ENCODE results near the gene CBR3.
A peak's percentile ranks its signal among the peaks of the same experiment; 100 is the strongest.

Gene CBR3

GRCh38 chr21:36171336-36171735, 36.5 kb downstream of the CBR3 start:
- in situ Hi-C loops (cut with HindIII; ENCODE audit: low pct_ligation_motif_present, low pct_unique_long_range_greater_than_20kb, low sequenced_read_pairs), result no loop called here
- no peak for DNase-seq

DNA sequence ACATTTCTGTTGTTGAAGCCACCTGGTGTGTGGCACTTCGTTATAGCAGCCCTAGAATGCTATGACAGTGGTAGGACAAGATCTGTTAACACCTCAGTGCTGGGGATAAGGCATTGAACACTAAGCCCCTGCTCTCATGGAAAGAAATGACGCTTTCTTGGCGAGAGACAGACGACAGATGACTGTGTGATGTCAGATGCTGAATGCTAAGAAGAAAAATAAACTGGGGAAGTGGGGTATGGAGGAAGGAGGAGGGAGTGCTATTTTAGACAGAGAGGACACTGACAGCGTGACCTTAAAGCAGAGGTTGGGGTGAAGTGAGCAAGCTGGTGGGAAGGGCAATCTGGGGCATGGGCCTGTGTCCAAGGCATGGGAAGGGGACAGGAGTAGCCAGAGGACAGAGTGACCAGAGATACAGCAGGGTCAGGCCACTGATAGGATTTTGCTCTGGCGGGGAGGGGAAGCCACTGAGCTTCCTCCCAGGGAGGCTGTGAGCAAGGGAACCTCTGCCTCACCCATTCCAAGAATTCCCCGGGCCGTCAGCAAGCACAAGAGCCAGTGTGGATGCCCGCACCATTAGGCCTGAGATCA, 37.0 kb downstream of the CBR3 start:
- DNase-seq, result no peak
- in situ Hi-C loops (cut with HindIII; ENCODE audit: low pct_ligation_motif_present, low pct_unique_long_range_greater_than_20kb, low sequenced_read_pairs), result no loop called here

DNA sequence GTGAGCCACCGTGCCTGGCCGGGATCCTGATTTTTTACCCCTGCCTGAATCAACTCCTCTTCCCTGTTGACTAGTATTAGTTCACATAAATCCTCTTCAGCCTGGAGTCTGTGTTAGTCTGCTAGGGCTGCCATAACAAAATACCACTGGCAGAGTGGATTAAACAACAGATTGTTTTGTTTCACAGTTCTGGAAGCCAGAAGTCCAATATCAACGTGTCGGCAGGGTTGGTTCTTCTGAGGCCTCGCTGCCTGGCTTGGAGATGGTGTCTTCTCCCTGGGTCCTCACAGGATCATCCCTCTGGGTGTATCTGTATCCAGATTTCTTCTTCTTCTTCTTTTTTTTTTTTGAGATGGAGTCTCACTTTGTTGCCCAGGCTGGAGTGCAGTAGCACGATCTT, 39.9 kb downstream of the CBR3 start:
- in situ Hi-C loops (cut with HindIII; ENCODE audit: low pct_ligation_motif_present, low pct_unique_long_range_greater_than_20kb, low sequenced_read_pairs), result no loop called here
- no peak for DNase-seq

DNA sequence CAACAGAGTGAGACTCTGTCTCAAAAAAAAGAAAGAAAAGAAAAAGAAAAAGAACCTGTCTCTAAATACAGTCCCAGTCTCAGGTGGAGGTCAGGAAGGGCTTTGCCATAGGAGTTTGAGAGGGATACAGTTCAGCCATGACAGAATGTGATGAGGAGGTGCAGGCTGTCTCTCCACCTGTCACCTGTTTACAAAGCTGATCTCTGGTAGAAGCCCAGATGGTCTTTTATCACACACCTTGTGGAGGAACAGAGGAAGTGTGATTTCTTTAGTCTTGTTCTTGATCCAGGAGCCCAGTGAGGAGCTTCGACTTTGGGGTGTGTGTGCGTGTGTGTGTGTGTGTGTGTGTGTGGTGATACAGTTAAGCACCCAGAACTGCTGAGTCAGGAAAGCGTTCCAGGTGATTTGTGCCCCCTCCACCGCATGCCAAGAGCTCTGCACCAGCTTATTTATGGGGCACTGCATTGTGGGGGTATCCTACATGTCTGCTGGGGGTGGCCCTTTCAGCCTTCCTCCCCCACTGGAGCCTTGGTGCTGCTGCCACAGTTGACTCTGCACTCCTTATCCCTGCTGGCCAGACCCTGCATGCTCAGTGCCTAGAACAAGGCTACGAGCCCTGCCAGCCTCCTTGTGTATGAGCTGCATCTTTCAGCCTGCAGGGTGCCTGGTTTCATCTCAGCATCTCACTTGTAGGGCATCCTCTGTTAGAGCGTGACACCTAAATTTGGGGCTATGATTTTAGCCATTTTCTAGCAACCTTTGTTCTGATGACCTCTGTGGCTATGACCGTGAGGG, 41.1 kb downstream of the CBR3 start:
- in situ Hi-C loops (cut with HindIII; ENCODE audit: low pct_ligation_motif_present, low pct_unique_long_range_greater_than_20kb, low sequenced_read_pairs), result no loop called here
- DNase-seq, result no peak

GRCh38 chr21:36178349-36178748, 43.5 kb downstream of the CBR3 start:
- in situ Hi-C loops (cut with HindIII; ENCODE audit: low pct_ligation_motif_present, low pct_unique_long_range_greater_than_20kb, low sequenced_read_pairs), result no loop called here

DNA sequence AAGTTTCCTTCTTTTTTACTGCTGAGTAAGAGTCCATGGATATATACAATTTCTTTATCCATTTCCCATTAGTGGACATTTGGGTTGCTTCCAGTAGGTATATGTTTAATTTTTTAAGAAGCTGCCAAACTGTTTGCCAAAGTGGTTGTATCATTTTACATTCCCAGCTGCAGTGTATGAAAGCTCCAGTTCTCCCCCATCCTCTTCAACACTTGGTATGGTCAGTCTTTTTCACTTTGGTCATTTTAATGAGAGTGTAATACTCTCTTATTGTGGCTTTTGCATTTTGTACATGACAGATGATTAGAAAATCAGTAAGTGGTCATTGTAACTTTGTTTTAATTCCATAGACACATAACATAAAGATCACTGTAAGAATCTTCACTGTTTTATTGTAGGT, 44.3 kb downstream of the CBR3 start:
- no peak for DNase-seq
- in situ Hi-C loops (cut with HindIII; ENCODE audit: low pct_ligation_motif_present, low pct_unique_long_range_greater_than_20kb, low sequenced_read_pairs), result no loop called here

More at GRCh38 chr21:36178349-36178748, 43.5 kb downstream of the CBR3 start:
- no peak for DNase-seq

DNA sequence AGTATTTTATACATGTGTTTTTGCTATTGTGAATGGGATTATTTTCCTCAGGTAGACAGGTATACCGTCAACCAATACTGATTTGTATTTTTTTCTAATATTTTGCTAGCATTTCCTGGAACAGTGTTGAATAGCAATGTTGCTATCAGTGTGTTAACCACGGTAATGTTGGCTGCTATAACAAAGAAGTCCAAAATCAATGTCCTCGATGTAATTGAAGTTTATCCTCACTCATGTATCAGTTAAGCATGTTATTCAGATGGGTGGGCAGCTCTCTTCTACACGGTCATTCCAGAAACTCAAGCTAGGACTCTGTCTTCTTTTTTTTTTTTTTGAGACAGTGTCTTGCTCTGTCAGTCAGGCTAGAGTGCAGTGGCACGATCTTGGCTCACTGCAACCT, 46.1 kb downstream of the CBR3 start:
- no peak for DNase-seq
- in situ Hi-C loops (cut with HindIII; ENCODE audit: low pct_ligation_motif_present, low pct_unique_long_range_greater_than_20kb, low sequenced_read_pairs), result no loop called here

DNA sequence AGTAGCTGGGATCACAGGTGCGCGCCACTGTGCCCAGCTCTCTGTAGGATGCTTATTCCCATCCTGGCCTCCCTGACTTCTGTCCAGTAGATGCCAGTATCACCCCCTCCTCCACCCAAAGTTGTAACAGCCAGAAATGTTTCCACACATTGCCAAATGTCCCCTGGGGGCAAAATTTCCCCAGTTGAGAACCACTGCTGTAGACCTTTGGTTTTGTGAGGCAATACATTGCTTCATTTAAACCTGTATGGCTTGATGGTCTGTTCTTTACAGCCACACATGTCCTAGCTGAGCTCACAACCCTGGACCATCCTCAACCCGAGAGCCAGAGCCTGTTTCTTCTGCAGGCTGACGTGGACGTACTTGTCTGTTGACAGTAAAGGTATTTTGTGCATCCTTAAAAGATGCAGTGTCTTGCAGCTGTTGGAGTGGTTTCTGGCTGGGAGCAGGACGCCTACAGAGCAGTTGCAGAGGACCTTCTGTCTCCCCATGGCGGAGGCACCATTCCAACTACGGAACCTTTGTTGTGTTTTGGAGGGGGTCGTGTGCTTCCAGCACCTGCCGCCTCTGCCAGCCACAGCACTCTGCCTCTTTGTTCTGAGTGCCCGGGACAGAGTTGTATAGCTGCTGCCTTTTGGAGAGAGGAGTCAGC, 48.4 kb downstream of the CBR3 start:
- in situ Hi-C loops (cut with HindIII; ENCODE audit: low pct_ligation_motif_present, low pct_unique_long_range_greater_than_20kb, low sequenced_read_pairs), result no loop called here
- no peak for DNase-seq

DNA sequence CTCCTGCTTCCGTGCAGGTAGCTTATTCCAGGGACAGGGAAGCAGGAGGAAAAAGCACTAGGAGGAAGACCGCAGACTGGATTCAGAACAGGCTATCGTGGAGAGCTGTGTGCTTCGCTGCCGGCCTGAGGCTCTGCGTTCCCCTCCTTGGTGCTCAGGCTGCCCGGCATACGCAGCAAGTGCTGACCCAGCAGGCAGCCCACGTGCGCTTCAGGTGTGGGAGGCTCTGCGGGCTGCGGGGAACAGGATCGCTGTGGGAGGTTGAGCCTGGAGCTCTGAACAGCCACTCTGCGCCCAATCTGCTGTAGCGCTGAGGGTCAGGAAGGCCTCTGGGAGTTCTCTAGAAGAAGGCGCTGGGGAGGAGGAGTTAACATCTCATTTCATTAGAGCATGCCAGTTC, 49.7 kb downstream of the CBR3 start:
- DNase-seq, result no peak
- in situ Hi-C loops (cut with HindIII; ENCODE audit: low pct_ligation_motif_present, low pct_unique_long_range_greater_than_20kb, low sequenced_read_pairs), result no loop called here

DNA sequence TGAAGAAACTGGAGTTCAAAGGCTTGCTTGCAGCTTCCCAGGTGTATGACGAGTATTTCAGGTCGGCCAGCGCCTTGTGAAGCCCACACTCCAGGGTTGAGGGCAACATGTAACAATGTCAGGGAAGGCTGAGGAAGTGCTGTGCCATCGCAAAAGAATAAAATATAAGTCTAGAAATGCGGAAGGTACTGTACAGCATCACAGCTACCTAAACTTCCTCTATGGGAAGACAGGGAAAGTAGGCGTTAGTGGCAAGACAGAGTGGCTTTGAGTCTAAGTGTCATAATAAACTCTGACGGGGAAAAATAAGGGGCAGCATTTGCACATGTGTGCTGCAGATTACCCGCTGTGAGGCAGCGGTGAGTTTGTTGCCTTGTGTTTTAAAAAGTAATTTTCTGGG, 50.6 kb downstream of the CBR3 start:
- no peak for DNase-seq
- in situ Hi-C loops (cut with HindIII; ENCODE audit: low pct_ligation_motif_present, low pct_unique_long_range_greater_than_20kb, low sequenced_read_pairs), result no loop called here

DNA sequence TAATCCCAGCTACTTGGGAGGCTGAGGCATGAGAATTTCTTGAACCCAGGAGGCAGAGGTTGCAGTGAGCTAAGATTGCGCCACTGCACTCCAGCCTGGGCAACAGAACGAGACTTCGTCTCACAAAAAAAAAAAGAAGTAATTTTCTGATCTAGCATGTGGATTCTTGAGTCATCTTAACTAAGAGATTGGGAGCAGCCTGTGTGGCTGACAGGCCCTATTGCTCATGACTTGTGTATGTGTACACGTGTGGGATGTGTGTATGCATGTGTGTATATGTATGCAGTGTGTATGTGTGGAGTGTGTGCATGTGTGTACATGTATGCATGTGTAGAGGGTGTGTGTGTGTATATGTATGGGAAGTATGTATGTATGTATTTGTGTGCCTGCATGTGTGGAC, 51.2 kb downstream of the CBR3 start:
- in situ Hi-C loops (cut with HindIII; ENCODE audit: low pct_ligation_motif_present, low pct_unique_long_range_greater_than_20kb, low sequenced_read_pairs), result no loop called here
- no peak for DNase-seq

DNA sequence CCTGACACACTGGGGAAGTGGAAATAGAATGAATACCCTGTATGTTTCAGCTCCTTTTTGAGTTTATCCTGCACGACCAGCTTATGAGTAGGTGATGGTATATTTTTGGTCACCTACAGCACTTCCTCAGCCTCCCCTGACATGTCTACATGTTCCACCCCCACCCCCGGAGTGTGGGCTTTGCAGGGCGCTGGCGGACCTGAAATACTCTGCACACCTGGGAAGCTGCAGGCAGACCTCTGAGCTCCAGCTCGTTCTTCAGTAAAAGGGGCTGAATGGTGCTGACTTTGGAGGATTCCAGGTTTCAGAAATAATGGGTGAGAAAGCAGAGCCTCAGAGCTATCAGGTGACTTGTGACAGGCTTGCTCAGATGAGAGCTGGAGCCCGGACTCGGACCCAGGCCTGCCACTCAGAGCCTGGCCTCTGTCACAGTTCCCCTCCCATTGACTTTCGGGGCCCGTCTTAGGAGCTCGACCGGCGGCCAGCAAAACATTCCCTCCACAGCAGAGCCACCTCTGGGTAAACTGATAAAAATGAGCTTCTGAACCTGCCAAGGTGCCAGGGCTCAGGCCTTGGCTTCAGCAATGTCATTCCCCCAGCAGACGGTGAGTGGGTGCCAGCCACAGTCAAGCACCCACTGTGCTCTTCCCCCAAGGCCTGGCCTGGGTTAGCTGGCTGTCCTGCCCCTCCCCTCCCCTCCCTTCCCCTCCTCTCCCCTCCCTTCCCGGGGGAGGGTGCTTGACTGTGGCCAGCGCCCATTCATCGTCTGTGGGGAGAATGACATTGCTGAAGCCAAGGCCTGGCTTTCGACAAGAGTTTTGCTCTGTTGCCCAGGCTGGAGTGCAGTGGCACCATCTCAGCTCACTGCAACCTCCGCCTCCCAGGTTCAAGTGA, 51.9 kb downstream of the CBR3 start:
- no peak for DNase-seq
- in situ Hi-C loops (cut with HindIII; ENCODE audit: low pct_ligation_motif_present, low pct_unique_long_range_greater_than_20kb, low sequenced_read_pairs), result no loop called here

DNA sequence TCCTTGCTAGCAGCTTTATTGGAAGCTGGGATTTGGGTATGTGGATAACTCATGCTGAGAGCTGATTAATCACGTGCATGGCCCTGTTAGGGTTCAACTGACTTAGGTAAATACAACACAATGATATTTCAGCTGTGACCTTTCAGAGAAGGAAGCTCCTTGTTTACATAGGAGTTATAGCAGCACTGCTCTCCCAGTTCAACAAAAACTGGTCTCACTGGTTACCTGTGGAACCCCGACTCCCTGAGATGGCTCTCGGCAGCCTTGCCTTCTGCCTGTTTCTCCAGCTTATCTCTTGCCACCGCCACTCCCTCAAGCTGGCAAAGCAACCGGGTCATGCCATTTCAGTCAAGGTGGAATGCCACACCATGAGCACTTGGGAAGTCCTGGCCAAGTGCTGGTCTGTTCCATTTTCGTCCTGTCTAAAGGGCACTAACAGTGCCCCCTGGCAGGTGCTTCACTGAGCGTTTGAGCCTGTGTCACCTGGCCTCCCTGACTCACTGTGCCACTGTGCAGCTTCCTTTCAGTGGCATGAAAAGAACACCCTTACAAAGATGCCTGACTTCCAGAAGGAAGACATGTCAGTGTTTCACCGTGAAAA, 53.3 kb downstream of the CBR3 start:
- in situ Hi-C loops (cut with HindIII; ENCODE audit: low pct_ligation_motif_present, low pct_unique_long_range_greater_than_20kb, low sequenced_read_pairs), result no loop called here
- no peak for DNase-seq

- in situ Hi-C loops (cut with HindIII; ENCODE audit: low pct_ligation_motif_present, low pct_unique_long_range_greater_than_20kb, low sequenced_read_pairs), result no loop called here
- no peak for DNase-seq
Measured at GRCh38 chr21:36188937-36189336, 54.1 kb downstream of the CBR3 start.

GRCh38 chr21:36190736-36191135, 55.9 kb downstream of the CBR3 start:
- no peak for DNase-seq
- in situ Hi-C loops (cut with HindIII; ENCODE audit: low pct_ligation_motif_present, low pct_unique_long_range_greater_than_20kb, low sequenced_read_pairs), result no loop called here

- in situ Hi-C loops (cut with HindIII; ENCODE audit: low pct_ligation_motif_present, low pct_unique_long_range_greater_than_20kb, low sequenced_read_pairs), result no loop called here
- peak; percentile 70 for DNase-seq
Measured at GRCh38 chr21:36193200-36193599, 58.3 kb downstream of the CBR3 start.

DNA sequence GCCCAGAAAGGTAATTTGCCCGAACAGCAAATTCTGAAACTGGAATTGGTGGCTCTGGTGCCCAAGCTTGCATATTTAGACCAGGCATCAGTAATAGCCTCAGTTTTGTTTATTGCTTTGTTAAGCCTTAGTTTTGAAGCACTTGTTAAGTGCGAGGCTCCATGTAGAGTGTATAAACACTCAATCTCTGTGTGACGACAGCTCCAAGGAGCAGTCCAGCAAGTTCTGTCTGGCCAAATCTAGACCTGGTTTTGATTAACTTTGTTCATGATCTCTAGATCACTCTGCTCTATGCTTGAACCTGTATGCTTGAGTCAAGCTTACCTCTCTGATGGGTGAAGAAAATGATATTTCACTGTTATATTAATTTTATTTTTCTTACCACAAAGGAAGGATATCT, 59.1 kb downstream of the CBR3 start:
- in situ Hi-C loops (cut with HindIII; ENCODE audit: low pct_ligation_motif_present, low pct_unique_long_range_greater_than_20kb, low sequenced_read_pairs), result no loop called here

GRCh38 chr21:36195613-36196012, 60.7 kb downstream of the CBR3 start:
- in situ Hi-C loops (cut with HindIII; ENCODE audit: low pct_ligation_motif_present, low pct_unique_long_range_greater_than_20kb, low sequenced_read_pairs), result no loop called here
- DNase-seq, result no peak

More for the DNA sequence above, 59.1 kb downstream of the CBR3 start:
- DNase-seq, result no peak
